Suprapubic skin (tissue), 3 donors: Measurements from ENCODE around the gene PDIA2.

Experiments
- POLR2AphosphoS5 ChIP-seq, 3 donors: sonication (generic); formaldehyde crosslinking; IDR thresholded peaks; one replicate each; pipeline ENCODE4 v1.6.1; 2017; ENCODE audit warnings: antibody characterized with exemption in 3 of 3
- TF ChIP-seq, protein P1 (sequence below), 2 donors: fragments of 200-600 bp in 1 of 2; fragments of 450-650 bp in 1 of 2; sonication (generic) in 1 of 2; IDR thresholded peaks; one replicate each; pipeline ENCODE4 v1.5.1; 2016 to 2019; ENCODE audit warnings: antibody characterized with exemption in 2 of 2, mild to moderate bottlenecking in 1 of 2, moderate library complexity in 1 of 2

DNA sequence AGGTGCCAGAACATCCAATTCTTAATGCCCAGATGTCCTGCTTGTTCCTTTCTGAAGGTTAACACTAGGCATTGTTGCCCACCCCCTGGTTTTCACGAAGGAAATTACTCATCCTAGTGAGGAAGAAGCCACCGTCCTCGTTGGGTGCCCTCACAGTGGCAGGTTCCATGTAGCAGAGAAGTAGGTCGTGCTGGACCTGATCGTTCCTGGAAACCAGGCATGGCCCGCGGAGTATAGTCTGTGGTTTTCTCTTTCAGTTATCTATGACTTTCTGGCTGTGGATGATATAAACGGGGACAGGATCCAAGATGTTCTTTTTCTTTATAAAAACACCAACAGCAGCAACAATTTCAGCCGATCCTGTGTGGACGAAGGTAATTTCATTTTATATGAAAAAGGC, 23.7 kb upstream of the PDIA2 start:
- TF ChIP-seq, protein P1, sequence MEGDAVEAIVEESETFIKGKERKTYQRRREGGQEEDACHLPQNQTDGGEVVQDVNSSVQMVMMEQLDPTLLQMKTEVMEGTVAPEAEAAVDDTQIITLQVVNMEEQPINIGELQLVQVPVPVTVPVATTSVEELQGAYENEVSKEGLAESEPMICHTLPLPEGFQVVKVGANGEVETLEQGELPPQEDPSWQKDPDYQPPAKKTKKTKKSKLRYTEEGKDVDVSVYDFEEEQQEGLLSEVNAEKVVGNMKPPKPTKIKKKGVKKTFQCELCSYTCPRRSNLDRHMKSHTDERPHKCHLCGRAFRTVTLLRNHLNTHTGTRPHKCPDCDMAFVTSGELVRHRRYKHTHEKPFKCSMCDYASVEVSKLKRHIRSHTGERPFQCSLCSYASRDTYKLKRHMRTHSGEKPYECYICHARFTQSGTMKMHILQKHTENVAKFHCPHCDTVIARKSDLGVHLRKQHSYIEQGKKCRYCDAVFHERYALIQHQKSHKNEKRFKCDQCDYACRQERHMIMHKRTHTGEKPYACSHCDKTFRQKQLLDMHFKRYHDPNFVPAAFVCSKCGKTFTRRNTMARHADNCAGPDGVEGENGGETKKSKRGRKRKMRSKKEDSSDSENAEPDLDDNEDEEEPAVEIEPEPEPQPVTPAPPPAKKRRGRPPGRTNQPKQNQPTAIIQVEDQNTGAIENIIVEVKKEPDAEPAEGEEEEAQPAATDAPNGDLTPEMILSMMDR (IDR thresholded peaks at IDR 0.05): no peak
- TF ChIP-seq POLR2AphosphoS5 (IDR thresholded peaks at IDR 0.05): no peak
